Measurements from ENCODE around the gene SRL.
"Not testable (repeated sequence)": the region's sequence is repeated elsewhere in the genome, so short reads cannot be mapped to it uniquely, and the experiment has no call there.

DNA sequence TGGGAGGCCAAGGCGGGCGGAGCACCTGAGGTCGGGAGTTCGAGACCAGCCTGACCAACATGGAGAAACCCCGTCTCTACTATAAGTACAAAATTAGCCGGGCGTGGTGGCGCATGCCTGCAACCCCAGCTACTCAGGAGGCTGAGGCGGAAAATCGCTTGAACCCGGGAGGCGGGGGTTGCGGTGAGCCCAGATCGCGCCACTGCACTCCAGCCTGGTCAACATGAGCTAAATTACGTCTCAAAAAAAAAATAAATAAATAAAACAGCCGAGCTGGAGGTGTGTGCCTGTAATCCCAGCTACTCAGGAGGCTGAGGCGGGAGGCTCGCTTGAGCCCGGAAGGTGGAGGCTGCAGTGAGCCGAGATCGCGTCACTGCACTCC is 11.1 kb upstream of the SRL start:
- TF ChIP-seq, protein P1, sequence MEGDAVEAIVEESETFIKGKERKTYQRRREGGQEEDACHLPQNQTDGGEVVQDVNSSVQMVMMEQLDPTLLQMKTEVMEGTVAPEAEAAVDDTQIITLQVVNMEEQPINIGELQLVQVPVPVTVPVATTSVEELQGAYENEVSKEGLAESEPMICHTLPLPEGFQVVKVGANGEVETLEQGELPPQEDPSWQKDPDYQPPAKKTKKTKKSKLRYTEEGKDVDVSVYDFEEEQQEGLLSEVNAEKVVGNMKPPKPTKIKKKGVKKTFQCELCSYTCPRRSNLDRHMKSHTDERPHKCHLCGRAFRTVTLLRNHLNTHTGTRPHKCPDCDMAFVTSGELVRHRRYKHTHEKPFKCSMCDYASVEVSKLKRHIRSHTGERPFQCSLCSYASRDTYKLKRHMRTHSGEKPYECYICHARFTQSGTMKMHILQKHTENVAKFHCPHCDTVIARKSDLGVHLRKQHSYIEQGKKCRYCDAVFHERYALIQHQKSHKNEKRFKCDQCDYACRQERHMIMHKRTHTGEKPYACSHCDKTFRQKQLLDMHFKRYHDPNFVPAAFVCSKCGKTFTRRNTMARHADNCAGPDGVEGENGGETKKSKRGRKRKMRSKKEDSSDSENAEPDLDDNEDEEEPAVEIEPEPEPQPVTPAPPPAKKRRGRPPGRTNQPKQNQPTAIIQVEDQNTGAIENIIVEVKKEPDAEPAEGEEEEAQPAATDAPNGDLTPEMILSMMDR (IDR thresholded peaks at IDR 0.05): not testable (repeated sequence)
- not testable (repeated sequence) for TF ChIP-seq POLR2A (IDR thresholded peaks at IDR 0.05)
